ENCODE data around the gene RPS21. TPM values are rescaled to one million over a fixed set of nuclear protein-coding genes. Genes with fewer than 3 reads are reported as not detected.
A peak's percentile ranks its signal among the peaks of the same experiment; 100 is the strongest.

Gene RPS21
- total and polyA plus RNA-seq, 2 of the 13 experiments (the other 11 are each of a cell fraction or from before 2014, with no cell fraction given) = 2,647 to 11,063 TPM

DNA sequence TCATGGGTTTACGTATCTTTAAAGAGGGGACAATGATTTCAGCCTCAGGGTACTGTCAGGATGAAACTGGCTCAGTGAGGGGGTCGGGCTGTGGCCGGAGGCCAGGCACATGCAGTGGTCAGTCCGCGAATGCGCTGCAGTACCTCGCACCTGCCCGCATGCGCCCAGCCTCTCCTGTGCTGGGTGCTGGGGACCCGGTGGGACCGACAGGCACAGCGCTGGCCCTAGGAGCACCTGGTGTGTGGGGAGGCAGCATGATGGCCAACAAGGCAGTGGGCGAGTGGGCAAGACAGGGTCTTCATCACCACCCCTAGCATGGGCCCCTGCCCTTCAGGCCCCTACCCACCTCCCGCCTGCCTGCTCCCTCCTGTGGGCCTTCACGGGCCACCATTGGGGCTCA is 21.2 kb downstream of the RPS21 start (continued):
- TF ChIP-seq, protein P1, sequence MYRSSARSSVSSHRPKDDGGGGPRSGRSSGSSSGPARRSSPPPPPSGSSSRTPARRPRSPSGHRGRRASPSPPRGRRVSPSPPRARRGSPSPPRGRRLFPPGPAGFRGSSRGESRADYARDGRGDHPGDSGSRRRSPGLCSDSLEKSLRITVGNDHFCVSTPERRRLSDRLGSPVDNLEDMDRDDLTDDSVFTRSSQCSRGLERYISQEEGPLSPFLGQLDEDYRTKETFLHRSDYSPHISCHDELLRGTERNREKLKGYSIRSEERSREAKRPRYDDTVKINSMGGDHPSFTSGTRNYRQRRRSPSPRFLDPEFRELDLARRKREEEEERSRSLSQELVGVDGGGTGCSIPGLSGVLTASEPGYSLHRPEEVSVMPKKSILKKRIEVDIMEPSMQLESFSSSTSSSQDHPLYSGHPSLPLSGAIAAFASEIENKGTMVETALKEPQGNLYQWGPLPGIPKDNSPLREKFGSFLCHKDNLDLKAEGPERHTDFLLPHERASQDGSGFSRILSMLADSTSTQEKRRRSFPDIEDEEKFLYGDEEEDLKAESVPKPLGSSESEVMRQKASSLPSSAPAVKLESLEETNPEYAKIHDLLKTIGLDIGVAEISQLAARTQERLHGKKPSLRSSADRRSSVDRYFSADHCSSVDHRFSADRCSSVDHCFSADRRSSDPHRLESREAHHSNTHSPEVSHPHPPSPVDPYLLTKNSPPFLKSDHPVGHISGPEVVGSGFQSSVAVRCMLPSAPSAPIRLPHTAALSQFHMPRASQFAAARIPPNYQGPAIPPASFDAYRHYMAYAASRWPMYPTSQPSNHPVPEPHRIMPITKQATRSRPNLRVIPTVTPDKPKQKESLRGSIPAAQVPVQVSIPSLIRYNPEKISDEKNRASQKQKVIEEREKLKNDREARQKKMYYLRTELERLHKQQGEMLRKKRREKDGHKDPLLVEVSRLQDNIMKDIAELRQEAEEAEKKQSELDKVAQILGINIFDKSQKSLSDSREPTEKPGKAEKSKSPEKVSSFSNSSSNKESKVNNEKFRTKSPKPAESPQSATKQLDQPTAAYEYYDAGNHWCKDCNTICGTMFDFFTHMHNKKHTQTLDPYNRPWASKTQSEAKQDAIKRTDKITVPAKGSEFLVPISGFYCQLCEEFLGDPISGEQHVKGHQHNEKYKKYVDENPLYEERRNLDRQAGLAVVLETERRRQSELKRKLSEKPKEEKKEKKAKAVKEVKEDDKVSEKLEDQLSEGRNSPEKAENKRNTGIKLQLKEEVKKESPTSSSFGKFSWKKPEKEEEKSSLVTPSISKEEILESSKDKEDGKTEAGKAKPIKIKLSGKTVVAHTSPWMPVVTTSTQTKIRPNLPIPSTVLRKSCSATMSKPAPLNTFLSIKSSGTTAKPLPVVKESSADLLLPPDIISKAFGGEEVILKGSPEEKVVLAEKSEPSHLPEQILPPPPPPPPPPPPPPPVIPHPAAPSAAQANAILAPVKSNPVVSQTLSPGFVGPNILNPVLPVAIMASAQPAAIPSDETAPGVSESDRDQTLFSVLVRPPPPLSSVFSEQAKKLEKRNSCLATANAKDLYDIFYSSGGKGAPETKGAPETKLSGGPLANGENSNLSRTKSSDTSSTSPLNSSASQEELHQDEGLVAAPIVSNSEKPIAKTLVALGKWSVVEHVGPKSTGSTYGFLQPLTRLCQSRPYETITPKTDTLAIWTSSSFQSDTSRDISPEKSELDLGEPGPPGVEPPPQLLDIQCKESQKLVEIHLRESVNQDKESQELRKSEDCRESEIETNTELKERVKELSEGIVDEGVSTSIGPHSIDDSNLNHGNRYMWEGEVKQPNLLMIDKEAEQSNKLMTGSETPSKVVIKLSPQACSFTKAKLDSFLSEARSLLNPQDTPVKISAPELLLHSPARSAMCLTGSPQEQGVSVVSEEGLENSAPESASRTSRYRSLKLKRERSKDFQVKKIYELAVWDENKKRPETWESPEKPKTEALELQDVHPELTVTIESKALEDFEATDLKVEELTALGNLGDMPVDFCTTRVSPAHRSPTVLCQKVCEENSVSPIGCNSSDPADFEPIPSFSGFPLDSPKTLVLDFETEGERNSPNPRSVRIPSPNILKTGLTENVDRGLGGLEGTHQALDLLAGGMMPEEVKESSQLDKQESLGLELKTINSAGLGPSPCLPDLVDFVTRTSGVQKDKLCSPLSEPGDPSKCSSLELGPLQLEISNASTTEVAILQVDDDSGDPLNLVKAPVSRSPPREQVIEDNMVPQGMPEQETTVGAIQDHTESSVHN (CRISPR knock-in tag; IDR thresholded peaks at IDR 0.05) = 0 out of 2 replicates have a peak, but pooled peaks have one; percentile 1
- TF ChIP-seq MATR3 (CRISPR knock-in tag; IDR thresholded peaks at IDR 0.05) (0 out of 2 replicates have a peak, but pooled peaks have one; percentile 59), ZBTB7A (CRISPR knock-in tag; IDR thresholded peaks at IDR 0.05) (0 out of 2 replicates have a peak, but pooled peaks have one; percentile 38), MTF2 (CRISPR knock-in tag; IDR thresholded peaks at IDR 0.05; ENCODE audit: borderline replicate concordance) (0 out of 2 replicates have a peak, but pooled peaks have one; percentile 26)
- TF ChIP-seq, protein P2, sequence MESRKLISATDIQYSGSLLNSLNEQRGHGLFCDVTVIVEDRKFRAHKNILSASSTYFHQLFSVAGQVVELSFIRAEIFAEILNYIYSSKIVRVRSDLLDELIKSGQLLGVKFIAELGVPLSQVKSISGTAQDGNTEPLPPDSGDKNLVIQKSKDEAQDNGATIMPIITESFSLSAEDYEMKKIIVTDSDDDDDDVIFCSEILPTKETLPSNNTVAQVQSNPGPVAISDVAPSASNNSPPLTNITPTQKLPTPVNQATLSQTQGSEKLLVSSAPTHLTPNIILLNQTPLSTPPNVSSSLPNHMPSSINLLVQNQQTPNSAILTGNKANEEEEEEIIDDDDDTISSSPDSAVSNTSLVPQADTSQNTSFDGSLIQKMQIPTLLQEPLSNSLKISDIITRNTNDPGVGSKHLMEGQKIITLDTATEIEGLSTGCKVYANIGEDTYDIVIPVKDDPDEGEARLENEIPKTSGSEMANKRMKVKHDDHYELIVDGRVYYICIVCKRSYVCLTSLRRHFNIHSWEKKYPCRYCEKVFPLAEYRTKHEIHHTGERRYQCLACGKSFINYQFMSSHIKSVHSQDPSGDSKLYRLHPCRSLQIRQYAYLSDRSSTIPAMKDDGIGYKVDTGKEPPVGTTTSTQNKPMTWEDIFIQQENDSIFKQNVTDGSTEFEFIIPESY (CRISPR knock-in tag; IDR thresholded peaks at IDR 0.05) = peak; percentile 89
- TF ChIP-seq, protein P3, sequence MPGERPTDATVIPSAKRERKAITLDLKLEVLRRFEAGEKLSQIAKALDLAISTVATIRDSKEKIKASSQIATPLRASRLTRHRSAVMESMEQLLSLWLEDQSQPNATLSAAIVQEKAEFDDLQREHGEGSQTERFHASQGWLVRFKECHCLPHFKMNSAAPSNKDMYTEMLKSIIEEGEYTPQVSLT (CRISPR knock-in tag; IDR thresholded peaks at IDR 0.05; ENCODE audit: borderline replicate concordance, low read depth) = no peak
- TF ChIP-seq, protein P4, sequence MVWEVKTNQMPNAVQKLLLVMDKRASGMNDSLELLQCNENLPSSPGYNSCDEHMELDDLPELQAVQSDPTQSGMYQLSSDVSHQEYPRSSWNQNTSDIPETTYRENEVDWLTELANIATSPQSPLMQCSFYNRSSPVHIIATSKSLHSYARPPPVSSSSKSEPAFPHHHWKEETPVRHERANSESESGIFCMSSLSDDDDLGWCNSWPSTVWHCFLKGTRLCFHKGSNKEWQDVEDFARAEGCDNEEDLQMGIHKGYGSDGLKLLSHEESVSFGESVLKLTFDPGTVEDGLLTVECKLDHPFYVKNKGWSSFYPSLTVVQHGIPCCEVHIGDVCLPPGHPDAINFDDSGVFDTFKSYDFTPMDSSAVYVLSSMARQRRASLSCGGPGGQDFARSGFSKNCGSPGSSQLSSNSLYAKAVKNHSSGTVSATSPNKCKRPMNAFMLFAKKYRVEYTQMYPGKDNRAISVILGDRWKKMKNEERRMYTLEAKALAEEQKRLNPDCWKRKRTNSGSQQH (CRISPR knock-in tag; IDR thresholded peaks at IDR 0.05; ENCODE audit: low read depth) = 0 out of 2 replicates have a peak, but pooled peaks have one; percentile 10
- TF ChIP-seq, protein P5, sequence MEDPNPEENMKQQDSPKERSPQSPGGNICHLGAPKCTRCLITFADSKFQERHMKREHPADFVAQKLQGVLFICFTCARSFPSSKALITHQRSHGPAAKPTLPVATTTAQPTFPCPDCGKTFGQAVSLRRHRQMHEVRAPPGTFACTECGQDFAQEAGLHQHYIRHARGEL (CRISPR knock-in tag; IDR thresholded peaks at IDR 0.05) = peak; percentile 71; the same call in 1 of the 2 replicates

All from HepG2 (cell line).